Tibial nerve (tissue), 4 donors: Measurements from ENCODE around the gene HIPK2.

Experiments used
- EP300 ChIP-seq, 2 donors: sonication (generic); formaldehyde crosslinking; IDR thresholded peaks; one replicate each; pipeline ENCODE4 v1.6.1; 2017; ENCODE audit warnings: antibody characterized with exemption in 2 of 2, mild to moderate bottlenecking in 1 of 2
- TF ChIP-seq, protein P1 (sequence below), 5 experiments: fragments of 200-600 bp in 3 of 5; fragments of 450-650 bp in 2 of 5; sonication (generic) in 3 of 5; IDR thresholded peaks; one replicate each; pipeline ENCODE4 v1.5.1; 2016 to 2019; ENCODE audit warnings: antibody characterized with exemption in 5 of 5, mild to moderate bottlenecking in 3 of 5, moderate library complexity in 2 of 5

GRCh38 chr7:139774376-139774775 lies 3.4 kb downstream of the HIPK2 start:
- TF ChIP-seq, protein P1, sequence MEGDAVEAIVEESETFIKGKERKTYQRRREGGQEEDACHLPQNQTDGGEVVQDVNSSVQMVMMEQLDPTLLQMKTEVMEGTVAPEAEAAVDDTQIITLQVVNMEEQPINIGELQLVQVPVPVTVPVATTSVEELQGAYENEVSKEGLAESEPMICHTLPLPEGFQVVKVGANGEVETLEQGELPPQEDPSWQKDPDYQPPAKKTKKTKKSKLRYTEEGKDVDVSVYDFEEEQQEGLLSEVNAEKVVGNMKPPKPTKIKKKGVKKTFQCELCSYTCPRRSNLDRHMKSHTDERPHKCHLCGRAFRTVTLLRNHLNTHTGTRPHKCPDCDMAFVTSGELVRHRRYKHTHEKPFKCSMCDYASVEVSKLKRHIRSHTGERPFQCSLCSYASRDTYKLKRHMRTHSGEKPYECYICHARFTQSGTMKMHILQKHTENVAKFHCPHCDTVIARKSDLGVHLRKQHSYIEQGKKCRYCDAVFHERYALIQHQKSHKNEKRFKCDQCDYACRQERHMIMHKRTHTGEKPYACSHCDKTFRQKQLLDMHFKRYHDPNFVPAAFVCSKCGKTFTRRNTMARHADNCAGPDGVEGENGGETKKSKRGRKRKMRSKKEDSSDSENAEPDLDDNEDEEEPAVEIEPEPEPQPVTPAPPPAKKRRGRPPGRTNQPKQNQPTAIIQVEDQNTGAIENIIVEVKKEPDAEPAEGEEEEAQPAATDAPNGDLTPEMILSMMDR (IDR thresholded peaks at IDR 0.05) = no peak
- TF ChIP-seq EP300 (IDR thresholded peaks at IDR 0.05) = no peak
